OCI-LY3 (cell line): ENCODE results near the gene WFDC8.

Source experiments
- CTCF ChIP-seq: fragments of 200-600, 300-600 bp; sonication (generic); IDR thresholded peaks from 2 replicates; pipeline ENCODE4 v1.5.1; 2014; ENCODE audit warnings: antibody characterized with exemption, low read length, low read depth
- EZH2phosphoT487 ChIP-seq: fragments of 200-600 bp; shearing (Covaris generic); IDR thresholded peaks from 2 replicates; pipeline ENCODE4 v1.6.1; 2018; ENCODE audit warnings: antibody characterized with exemption, mixed run types, low read depth

- TF ChIP-seq CTCF (no peak), EZH2phosphoT487 (no peak)
These were observed 39.7 kb downstream of the WFDC8 start, which contains the start of gene WFDC6 for GRCh38 chr20:45539382-45539781.
